ENCODE results near the gene RBM19. TPM values are rescaled to one million over a fixed set of nuclear protein-coding genes. Genes with fewer than 3 reads are reported as not detected.

The RBM19 gene
- total RNA-seq, 1 donor from 2014 or later: 33.6 TPM

GRCh38 chr12:113958108-113958507, 8.0 kb downstream of the RBM19 start:
- no peak for DNase-seq
- TF ChIP-seq, protein P1, sequence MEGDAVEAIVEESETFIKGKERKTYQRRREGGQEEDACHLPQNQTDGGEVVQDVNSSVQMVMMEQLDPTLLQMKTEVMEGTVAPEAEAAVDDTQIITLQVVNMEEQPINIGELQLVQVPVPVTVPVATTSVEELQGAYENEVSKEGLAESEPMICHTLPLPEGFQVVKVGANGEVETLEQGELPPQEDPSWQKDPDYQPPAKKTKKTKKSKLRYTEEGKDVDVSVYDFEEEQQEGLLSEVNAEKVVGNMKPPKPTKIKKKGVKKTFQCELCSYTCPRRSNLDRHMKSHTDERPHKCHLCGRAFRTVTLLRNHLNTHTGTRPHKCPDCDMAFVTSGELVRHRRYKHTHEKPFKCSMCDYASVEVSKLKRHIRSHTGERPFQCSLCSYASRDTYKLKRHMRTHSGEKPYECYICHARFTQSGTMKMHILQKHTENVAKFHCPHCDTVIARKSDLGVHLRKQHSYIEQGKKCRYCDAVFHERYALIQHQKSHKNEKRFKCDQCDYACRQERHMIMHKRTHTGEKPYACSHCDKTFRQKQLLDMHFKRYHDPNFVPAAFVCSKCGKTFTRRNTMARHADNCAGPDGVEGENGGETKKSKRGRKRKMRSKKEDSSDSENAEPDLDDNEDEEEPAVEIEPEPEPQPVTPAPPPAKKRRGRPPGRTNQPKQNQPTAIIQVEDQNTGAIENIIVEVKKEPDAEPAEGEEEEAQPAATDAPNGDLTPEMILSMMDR (IDR thresholded peaks at IDR 0.05): no peak
- intact Hi-C loops (cut with DNase I): no loop called here
- ATAC-seq: no peak
- peaks cover 100% of the 10 kb centered on the region for H3K36me3 ChIP-seq
- no peaks in the 10 kb centered on the region for H3K27me3 ChIP-seq (ENCODE audit: low read depth)
- no peak overlapping the region for H3K27ac ChIP-seq
- H3K9me3 ChIP-seq: no peaks in the 10 kb centered on the region
- H3K4me3 ChIP-seq: no peak overlapping the region
- no peaks in the 10 kb centered on the region for H3K4me1 ChIP-seq

GRCh38 chr12:113957627-113958026, 8.5 kb downstream of the RBM19 start:
- Histone ChIP-seq H3K27ac (no peak overlapping the region), H3K4me1 (no peaks in the 10 kb centered on the region), H3K36me3 (peaks cover 100% of the 10 kb centered on the region), H3K27me3 (ENCODE audit: low read depth) (no peaks in the 10 kb centered on the region), H3K9me3 (no peaks in the 10 kb centered on the region), H3K4me3 (no peak overlapping the region)
- TF ChIP-seq, protein P1 (IDR thresholded peaks at IDR 0.05): no peak
- DNase-seq: no peak
- intact Hi-C loops (cut with DNase I): no loop called here
- ATAC-seq: no peak

- DNase-seq: no peak
- TF ChIP-seq, protein P1 (IDR thresholded peaks at IDR 0.05): peak; percentile 15
- peaks cover 99% of the 10 kb centered on the region for H3K36me3 ChIP-seq
- no peak overlapping the region for H3K4me3 ChIP-seq
- H3K4me1 ChIP-seq: no peaks in the 10 kb centered on the region
- ATAC-seq: no peak
- H3K27me3 ChIP-seq (ENCODE audit: low read depth): no peaks in the 10 kb centered on the region
- no peak overlapping the region for H3K27ac ChIP-seq
- no peaks in the 10 kb centered on the region for H3K9me3 ChIP-seq
- intact Hi-C loops (cut with DNase I): no loop called here
Measured at GRCh38 chr12:113955109-113955970, 10.8 kb downstream of the RBM19 start.

GRCh38 chr12:113954547-113954946, 11.6 kb downstream of the RBM19 start:
- Histone ChIP-seq H3K27ac (no peak overlapping the region), H3K36me3 (peaks cover 99% of the 10 kb centered on the region), H3K4me1 (no peaks in the 10 kb centered on the region), H3K4me3 (no peak overlapping the region), H3K9me3 (no peaks in the 10 kb centered on the region), H3K27me3 (ENCODE audit: low read depth) (no peaks in the 10 kb centered on the region)
- no peak for DNase-seq
- intact Hi-C loops (cut with DNase I): no loop called here
- TF ChIP-seq, protein P1 (IDR thresholded peaks at IDR 0.05): no peak
- ATAC-seq: no peak

DNA sequence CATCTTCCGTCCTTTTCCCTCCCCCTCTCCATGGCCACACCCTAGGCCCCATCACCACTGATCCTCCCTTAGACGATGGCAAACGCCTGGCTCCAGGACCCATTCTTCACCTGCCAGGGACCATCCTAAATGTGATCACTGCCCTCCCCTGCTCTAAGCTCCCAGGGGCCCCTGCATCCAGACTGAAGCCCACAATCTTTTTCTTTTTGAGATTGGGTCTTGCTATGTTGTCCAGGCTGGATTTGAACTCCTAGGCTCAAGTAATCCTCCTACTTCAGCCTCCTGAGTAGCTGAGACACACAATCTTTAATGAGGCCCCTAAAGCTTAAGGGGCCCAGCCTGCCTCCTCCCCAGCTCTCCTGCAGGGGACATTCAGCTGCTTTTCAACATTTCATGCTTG, 15.3 kb downstream of the RBM19 start:
- Histone ChIP-seq H3K27me3 (ENCODE audit: low read depth) (no peaks in the 10 kb centered on the region), H3K36me3 (peaks cover 99% of the 10 kb centered on the region), H3K4me3 (no peak overlapping the region), H3K9me3 (no peaks in the 10 kb centered on the region), H3K4me1 (no peaks in the 10 kb centered on the region), H3K27ac (no peak overlapping the region)
- ATAC-seq (no peak), DNase-seq (no peak)
- intact Hi-C loops (cut with DNase I): no loop called here
- TF ChIP-seq, protein P1 (IDR thresholded peaks at IDR 0.05): no peak
